OCI-LY1 (cell line): ENCODE data around the gene TMEM240.
A peak's percentile ranks its signal among the peaks of the same experiment; 100 is the strongest.
"Not testable (repeated sequence)": the region's sequence is repeated elsewhere in the genome, so short reads cannot be mapped to it uniquely, and the experiment has no call there.

Source experiments
- H2AFZ ChIP-seq: fragments of 200-600 bp; sonication (generic), shearing (Covaris generic); 2 replicates; pipeline ENCODE4 v1.6.0; 2014; ENCODE audit warnings: antibody characterized with exemption, mild to moderate bottlenecking, low read length
- H3F3A ChIP-seq: fragments of 200-600 bp; sonication (generic), shearing (Covaris generic); 2 replicates; pipeline ENCODE4 v1.6.0; 2014; ENCODE audit warnings: mild to moderate bottlenecking, antibody characterized with exemption, low read length, moderate library complexity; ENCODE audit not compliant: insufficient read depth
- H3K27ac ChIP-seq: fragments of 200-600 bp; sonication (generic); 2 replicates; pipeline ENCODE4 v1.5.1; 2014; ENCODE audit warnings: low read length, mixed run types, mild to moderate bottlenecking, low read depth; ENCODE audit not compliant: poor library complexity, severe bottlenecking
- H3K27me3 ChIP-seq: fragments of 200-600 bp; sonication (generic); 2 replicates; pipeline ENCODE4 v1.6.0; 2014; ENCODE audit warnings: antibody characterized with exemption, mild to moderate bottlenecking, low read length, moderate library complexity; ENCODE audit not compliant: insufficient read depth
- H3K36me3 ChIP-seq: fragments of 200-600 bp; sonication (generic); 2 replicates; pipeline ENCODE4 v1.6.1; 2014; ENCODE audit warnings: mild to moderate bottlenecking, antibody characterized with exemption, low read length, moderate library complexity, mixed read lengths; ENCODE audit not compliant: insufficient read depth
- H3K4me1 ChIP-seq: fragments of 200-600 bp; sonication (generic); 2 replicates; pipeline ENCODE4 v1.5.1; 2014; ENCODE audit warnings: mild to moderate bottlenecking, low read length, moderate library complexity; ENCODE audit not compliant: insufficient read depth, severe bottlenecking
- H3K4me2 ChIP-seq: fragments of 200-600 bp; sonication (generic), shearing (Covaris generic); 2 replicates; pipeline ENCODE4 v1.6.1; 2014; ENCODE audit warnings: low read length
- H3K4me3 ChIP-seq: fragments of 200-600 bp; sonication (generic); 2 replicates; pipeline ENCODE4 v1.5.1; 2014; ENCODE audit warnings: low read length, low read depth, mild to moderate bottlenecking, mixed read lengths; ENCODE audit not compliant: poor library complexity, severe bottlenecking
- H3K79me2 ChIP-seq: fragments of 200-600 bp; shearing (Covaris generic); 2 replicates; pipeline ENCODE4 v1.6.1; 2016; ENCODE audit warnings: mixed run types, low read length, mixed read lengths; ENCODE audit not compliant: insufficient read depth
- H3K9ac ChIP-seq: fragments of 200-600 bp; sonication (generic), shearing (Covaris generic); 2 replicates; pipeline ENCODE4 v1.6.1; 2014; ENCODE audit warnings: mild to moderate bottlenecking, low read length, mixed read lengths
- H3K9me2 ChIP-seq: fragments of 200-600 bp; sonication (generic), shearing (Covaris generic); 2 replicates; pipeline ENCODE4 v1.6.1; 2014; ENCODE audit warnings: low read depth, mild to moderate bottlenecking, low read length, mixed read lengths
- H3K9me3 ChIP-seq: fragments of 200-600 bp; shearing (Covaris generic); 2 replicates; pipeline ENCODE4 v1.6.1; 2014; ENCODE audit warnings: low read length, mixed read lengths
- H4K20me1 ChIP-seq: fragments of 200-600 bp; sonication (generic), shearing (Covaris generic); 2 replicates; pipeline ENCODE4 v1.6.0; 2016; ENCODE audit warnings: mild to moderate bottlenecking, low read length; ENCODE audit not compliant: insufficient read depth
- CTCF ChIP-seq: fragments of 200-600 bp; sonication (generic), shearing (Covaris generic); IDR thresholded peaks from 2 replicates; pipeline ENCODE4 v1.5.1; 2017; ENCODE audit warnings: mild to moderate bottlenecking, antibody characterized with exemption, low read length, moderate library complexity, mixed read lengths
- EZH2 ChIP-seq: fragments of 200-600 bp; sonication (generic), shearing (Covaris generic); IDR thresholded peaks from 2 replicates; pipeline ENCODE4 v1.8.0; 2017; ENCODE audit warnings: borderline replicate concordance, mixed run types, mild to moderate bottlenecking, antibody characterized with exemption, low read length, moderate library complexity, mixed read lengths

The TMEM240 gene

GRCh38 chr1:1521331-1521730 lies 19.1 kb downstream of the TMEM240 start:
- H3K36me3 ChIP-seq: peaks cover 62% of the 10 kb centered on the region
- no peaks in the 10 kb centered on the region for H4K20me1 ChIP-seq
- no peak overlapping the region for H3K4me3 ChIP-seq

GRCh38 chr1:1519805-1520505 lies 20.5 kb downstream of the TMEM240 start:
- H2AFZ ChIP-seq, H4K20me1 ChIP-seq, H3K4me2 ChIP-seq, H3K9ac ChIP-seq, H3K4me3 ChIP-seq, H3K9me3 ChIP-seq, H3K27ac ChIP-seq, H3F3A ChIP-seq, H3K27me3 ChIP-seq, H3K4me1 ChIP-seq, H3K9me2 ChIP-seq, H3K79me2 ChIP-seq: not testable (repeated sequence)
- peaks cover 61% of the 10 kb centered on the region for H3K36me3 ChIP-seq

More at GRCh38 chr1:1521331-1521730, 19.1 kb downstream of the TMEM240 start:
- H3K9me3 ChIP-seq: no peaks in the 10 kb centered on the region
- H3K27me3 ChIP-seq: no peaks in the 10 kb centered on the region
- H2AFZ ChIP-seq: no peak overlapping the region
- TF ChIP-seq CTCF (no peak), EZH2 (no peak)
- no peaks in the 10 kb centered on the region for H3K9me2 ChIP-seq
- H3K4me2 ChIP-seq: no peak overlapping the region
- no peak overlapping the region for H3K27ac ChIP-seq
- H3K9ac ChIP-seq: no peak overlapping the region
- no peaks in the 10 kb centered on the region for H3F3A ChIP-seq
- no peaks in the 10 kb centered on the region for H3K79me2 ChIP-seq
- no peaks in the 10 kb centered on the region for H3K4me1 ChIP-seq

GRCh38 chr1:1518621-1519007 lies 21.8 kb downstream of the TMEM240 start:
- not testable (repeated sequence) for H3F3A ChIP-seq, H3K27ac ChIP-seq, H3K79me2 ChIP-seq, H3K9me2 ChIP-seq, H3K4me1 ChIP-seq, H2AFZ ChIP-seq, H4K20me1 ChIP-seq, H3K4me2 ChIP-seq, H3K9ac ChIP-seq, H3K27me3 ChIP-seq, H3K9me3 ChIP-seq, H3K4me3 ChIP-seq
- peaks cover 61% of the 10 kb centered on the region for H3K36me3 ChIP-seq

GRCh38 chr1:1517973-1518620 lies 22.3 kb downstream of the TMEM240 start:
- no peaks in the 10 kb centered on the region for H3K79me2 ChIP-seq
- H3K36me3 ChIP-seq: peaks cover 55% of the 10 kb centered on the region
- H3K9me2 ChIP-seq: no peaks in the 10 kb centered on the region
- no peak overlapping the region for H3K27ac ChIP-seq
- no peaks in the 10 kb centered on the region for H4K20me1 ChIP-seq
- no peak overlapping the region for H3K9ac ChIP-seq
- no peak overlapping the region for H3K4me2 ChIP-seq
- H3F3A ChIP-seq: no peaks in the 10 kb centered on the region
- no peaks in the 10 kb centered on the region for H3K27me3 ChIP-seq
- peaks cover 7% of the 10 kb centered on the region for H3K4me1 ChIP-seq
- H3K9me3 ChIP-seq: no peaks in the 10 kb centered on the region
- H3K4me3 ChIP-seq: no peak overlapping the region
- no peak for TF ChIP-seq EZH2
- TF ChIP-seq CTCF: no peak
- H2AFZ ChIP-seq: no peak overlapping the region

GRCh38 chr1:1516923-1517322 lies 23.5 kb downstream of the TMEM240 start:
- H3K4me2 ChIP-seq, H3K79me2 ChIP-seq, H4K20me1 ChIP-seq, H3K4me1 ChIP-seq, H3F3A ChIP-seq, H3K27me3 ChIP-seq, H3K9me3 ChIP-seq, H3K4me3 ChIP-seq, H3K27ac ChIP-seq, H2AFZ ChIP-seq, H3K9me2 ChIP-seq, H3K9ac ChIP-seq: not testable (repeated sequence)
- peaks cover 52% of the 10 kb centered on the region for H3K36me3 ChIP-seq

GRCh38 chr1:1514376-1514775 lies 26.0 kb downstream of the TMEM240 start:
- not testable (repeated sequence) for H3F3A ChIP-seq, H3K27ac ChIP-seq, H3K9ac ChIP-seq, H3K9me3 ChIP-seq, H3K4me3 ChIP-seq, H4K20me1 ChIP-seq, H3K9me2 ChIP-seq, H2AFZ ChIP-seq, H3K27me3 ChIP-seq, H3K79me2 ChIP-seq
- Histone ChIP-seq H3K4me2 (peak overlapping the region; percentile 32; the same call in 1 of the 2 replicates), H3K36me3 (peaks cover 32% of the 10 kb centered on the region), H3K4me1 (peaks cover 20% of the 10 kb centered on the region)
